ENCODE data around the gene PPP3CA. TPM values are rescaled to one million over a fixed set of nuclear protein-coding genes. Genes with fewer than 3 reads are reported as not detected.

The PPP3CA gene
- total and polyA plus RNA-seq, 5 donors: 8.3 to 27.2 (median 18.7) TPM

- H3K9me3 ChIP-seq (ENCODE audit: control insufficient read depth, low read length): no peaks in the 10 kb centered on the region
- ATAC-seq (no peak), DNase-seq (no peak)
- H3K4me1 ChIP-seq (ENCODE audit: control insufficient read depth, insufficient read depth, low read length): no peaks in the 10 kb centered on the region
- H3K27me3 ChIP-seq (ENCODE audit: control insufficient read depth, insufficient read depth): no peaks in the 10 kb centered on the region
- H3K4me3 ChIP-seq (ENCODE audit: low read length): no peak overlapping the region
- no peak overlapping the region for H3K27ac ChIP-seq (ENCODE audit: low read length)
- intact Hi-C loops (cut with DNase I): no loop called here
Measured at GRCh38 chr4:101027721-101028120, 319.6 kb downstream of the PPP3CA start.

GRCh38 chr4:101025755-101026154 is 321.6 kb downstream of the PPP3CA start:
- DNase-seq: peak in 1 of 3 donors; percentile 1
- no peak for ATAC-seq
- no peak overlapping the region for H3K4me3 ChIP-seq (ENCODE audit: low read length)
- H3K27ac ChIP-seq (ENCODE audit: low read length): no peak overlapping the region
- no peaks in the 10 kb centered on the region for H3K4me1 ChIP-seq (ENCODE audit: control insufficient read depth, insufficient read depth, low read length)
- no peaks in the 10 kb centered on the region for H3K27me3 ChIP-seq (ENCODE audit: control insufficient read depth, insufficient read depth)
- no peaks in the 10 kb centered on the region for H3K9me3 ChIP-seq (ENCODE audit: control insufficient read depth, low read length)
- WGBS: 84% methylated on average over 8 of the region's 8 CpGs
- intact Hi-C loops (cut with DNase I): no loop called here

GRCh38 chr4:101022151-101023024 is 324.9 kb downstream of the PPP3CA start:
- Histone ChIP-seq H3K27me3 (ENCODE audit: control insufficient read depth, insufficient read depth) (no peaks in the 10 kb centered on the region), H3K4me3 (ENCODE audit: low read length) (no peak overlapping the region), H3K4me1 (ENCODE audit: control insufficient read depth, insufficient read depth, low read length) (no peaks in the 10 kb centered on the region), H3K9me3 (ENCODE audit: control insufficient read depth, low read length) (no peaks in the 10 kb centered on the region), H3K27ac (ENCODE audit: low read length) (no peak overlapping the region)
- 90% methylated on average over 8 of the region's 8 CpGs for WGBS
- intact Hi-C loops (cut with DNase I): no loop called here
- ATAC-seq: no peak
- DNase-seq: peak in 1 of 3 donors; percentile 10

- ATAC-seq: peak; percentile 67 to 86
Measured at GRCh38 chr4:101020956-101021355, 326.4 kb downstream of the PPP3CA start.

GRCh38 chr4:101019941-101020401 is 327.4 kb downstream of the PPP3CA start:
- Histone ChIP-seq H3K9me3 (ENCODE audit: control insufficient read depth, low read length) (no peaks in the 10 kb centered on the region), H3K4me3 (ENCODE audit: low read length) (no peak overlapping the region), H3K27me3 (ENCODE audit: control insufficient read depth, insufficient read depth) (no peaks in the 10 kb centered on the region), H3K4me1 (ENCODE audit: control insufficient read depth, insufficient read depth, low read length) (no peaks in the 10 kb centered on the region), H3K27ac (ENCODE audit: low read length) (no peak overlapping the region)
- no peak for DNase-seq
- ATAC-seq: no peak
- intact Hi-C loops (cut with DNase I): no loop called here
- 75% methylated on average over 1 of the region's 1 CpG for WGBS

More at GRCh38 chr4:101020956-101021355, 326.4 kb downstream of the PPP3CA start:
- H3K9me3 ChIP-seq (ENCODE audit: control insufficient read depth, low read length): no peaks in the 10 kb centered on the region
- WGBS: 53% methylated on average over 4 of the region's 4 CpGs
- intact Hi-C loops (cut with DNase I): no loop called here
- H3K27ac ChIP-seq (ENCODE audit: low read length): no peak overlapping the region
- DNase-seq: no peak
- no peaks in the 10 kb centered on the region for H3K27me3 ChIP-seq (ENCODE audit: control insufficient read depth, insufficient read depth)
- no peaks in the 10 kb centered on the region for H3K4me1 ChIP-seq (ENCODE audit: control insufficient read depth, insufficient read depth, low read length)
- H3K4me3 ChIP-seq (ENCODE audit: low read length): no peak overlapping the region

- intact Hi-C loops (cut with DNase I): no loop called here
- H3K27ac ChIP-seq (ENCODE audit: low read length): no peak overlapping the region
- no peaks in the 10 kb centered on the region for H3K9me3 ChIP-seq (ENCODE audit: control insufficient read depth, low read length)
- no peak overlapping the region for H3K4me3 ChIP-seq (ENCODE audit: low read length)
- no peak for ATAC-seq
- H3K4me1 ChIP-seq (ENCODE audit: control insufficient read depth, insufficient read depth, low read length): no peaks in the 10 kb centered on the region
- DNase-seq: peak in 1 of 3 donors; percentile 9
- no peaks in the 10 kb centered on the region for H3K27me3 ChIP-seq (ENCODE audit: control insufficient read depth, insufficient read depth)
- 92% methylated on average over 4 of the region's 4 CpGs for WGBS
Measured at GRCh38 chr4:101019313-101019712, 328.0 kb downstream of the PPP3CA start.

GRCh38 chr4:101018836-101019235 is 328.5 kb downstream of the PPP3CA start:
- H3K4me1 ChIP-seq (ENCODE audit: control insufficient read depth, insufficient read depth, low read length): no peaks in the 10 kb centered on the region
- no peaks in the 10 kb centered on the region for H3K27me3 ChIP-seq (ENCODE audit: control insufficient read depth, insufficient read depth)
- no peaks in the 10 kb centered on the region for H3K9me3 ChIP-seq (ENCODE audit: control insufficient read depth, low read length)
- DNase-seq (peak in 1 of 3 donors; percentile 2), ATAC-seq (no peak)
- H3K27ac ChIP-seq (ENCODE audit: low read length): no peak overlapping the region
- intact Hi-C loops (cut with DNase I): no loop called here
- H3K4me3 ChIP-seq (ENCODE audit: low read length): no peak overlapping the region
- WGBS: 90% methylated on average over 5 of the region's 5 CpGs

- no peak overlapping the region for H3K27ac ChIP-seq (ENCODE audit: low read length)
- 68% methylated on average over 3 of the region's 3 CpGs for WGBS
- DNase-seq: no peak
- H3K4me1 ChIP-seq (ENCODE audit: control insufficient read depth, insufficient read depth, low read length): no peaks in the 10 kb centered on the region
- H3K4me3 ChIP-seq (ENCODE audit: low read length): no peak overlapping the region
- intact Hi-C loops (cut with DNase I): no loop called here
- no peaks in the 10 kb centered on the region for H3K27me3 ChIP-seq (ENCODE audit: control insufficient read depth, insufficient read depth)
- ATAC-seq: no peak
- no peaks in the 10 kb centered on the region for H3K9me3 ChIP-seq (ENCODE audit: control insufficient read depth, low read length)
Measured at GRCh38 chr4:101014417-101014816, 332.9 kb downstream of the PPP3CA start.

- H3K27me3 ChIP-seq (ENCODE audit: control insufficient read depth, insufficient read depth): no peaks in the 10 kb centered on the region
- H3K9me3 ChIP-seq (ENCODE audit: control insufficient read depth, low read length): no peaks in the 10 kb centered on the region
- no peak overlapping the region for H3K27ac ChIP-seq (ENCODE audit: low read length)
- no peaks in the 10 kb centered on the region for H3K4me1 ChIP-seq (ENCODE audit: control insufficient read depth, insufficient read depth, low read length)
- no peak for ATAC-seq
- intact Hi-C loops (cut with DNase I): no loop called here
- DNase-seq: no peak
- H3K4me3 ChIP-seq (ENCODE audit: low read length): no peak overlapping the region
- 95% methylated on average over 1 of the region's 1 CpG for WGBS
Measured at GRCh38 chr4:101010987-101011386, 336.3 kb downstream of the PPP3CA start.

GRCh38 chr4:101009471-101009870 is 337.9 kb downstream of the PPP3CA start:
- H3K4me1 ChIP-seq (ENCODE audit: control insufficient read depth, insufficient read depth, low read length): no peaks in the 10 kb centered on the region
- no peak for ATAC-seq
- no peaks in the 10 kb centered on the region for H3K9me3 ChIP-seq (ENCODE audit: control insufficient read depth, low read length)
- no peaks in the 10 kb centered on the region for H3K27me3 ChIP-seq (ENCODE audit: control insufficient read depth, insufficient read depth)
- DNase-seq: peak in 1 of 3 donors; percentile 4
- no peak overlapping the region for H3K4me3 ChIP-seq (ENCODE audit: low read length)
- H3K27ac ChIP-seq (ENCODE audit: low read length): no peak overlapping the region
- intact Hi-C loops (cut with DNase I): no loop called here
- WGBS: 77% methylated on average over 2 of the region's 2 CpGs

GRCh38 chr4:101008503-101008902 is 338.8 kb downstream of the PPP3CA start:
- H3K27me3 ChIP-seq (ENCODE audit: control insufficient read depth, insufficient read depth): no peaks in the 10 kb centered on the region
- DNase-seq (peak in 1 of 3 donors; percentile 4), ATAC-seq (no peak)
- intact Hi-C loops (cut with DNase I): no loop called here
- no peaks in the 10 kb centered on the region for H3K9me3 ChIP-seq (ENCODE audit: control insufficient read depth, low read length)
- no peak overlapping the region for H3K27ac ChIP-seq (ENCODE audit: low read length)
- H3K4me1 ChIP-seq (ENCODE audit: control insufficient read depth, insufficient read depth, low read length): no peaks in the 10 kb centered on the region
- H3K4me3 ChIP-seq (ENCODE audit: low read length): no peak overlapping the region
- WGBS: 95% methylated on average over 3 of the region's 3 CpGs
